HG03442 (cell line): ENCODE results near the gene SPAG16.
A peak's percentile ranks its signal among the peaks of the same experiment; 100 is the strongest.

ENCODE experiments used
- ATAC-seq: cut with Tn5 transposase; IDR thresholded peaks from one replicate; pipeline ENCODE4 v1.9.1; 2021; ENCODE audit warnings: mild to moderate bottlenecking, moderate library complexity; ENCODE audit not compliant: unreplicated experiment

Gene SPAG16

GRCh38 chr2:214130114-214130513 is 845.9 kb downstream of the SPAG16 start:
- ATAC-seq = no peak

- ATAC-seq = no peak
Observed at GRCh38 chr2:214135966-214136365, 851.7 kb downstream of the SPAG16 start.

GRCh38 chr2:214138779-214139178 is 854.5 kb downstream of the SPAG16 start:
- no peak for ATAC-seq

- ATAC-seq = no peak
Observed at GRCh38 chr2:214139630-214140284, 855.5 kb downstream of the SPAG16 start.

GRCh38 chr2:214156971-214157370 is 872.7 kb downstream of the SPAG16 start:
- peak; percentile 58 for ATAC-seq

- no peak for ATAC-seq
Observed at GRCh38 chr2:214158851-214159250, 874.6 kb downstream of the SPAG16 start.

- ATAC-seq = no peak
Observed at GRCh38 chr2:214169281-214169680, 885.0 kb downstream of the SPAG16 start.

GRCh38 chr2:214169736-214170135 is 885.5 kb downstream of the SPAG16 start:
- ATAC-seq = no peak

GRCh38 chr2:214174563-214174962 is 890.3 kb downstream of the SPAG16 start:
- no peak for ATAC-seq

GRCh38 chr2:214180071-214180470 is 895.8 kb downstream of the SPAG16 start:
- no peak for ATAC-seq

GRCh38 chr2:214180686-214181085 is 896.4 kb downstream of the SPAG16 start:
- no peak for ATAC-seq

- no peak for ATAC-seq
Observed at GRCh38 chr2:214184461-214184860, 900.2 kb downstream of the SPAG16 start.

- ATAC-seq = no peak
Observed at GRCh38 chr2:214185546-214185945, 901.3 kb downstream of the SPAG16 start.

GRCh38 chr2:214192711-214193110 is 908.4 kb downstream of the SPAG16 start:
- ATAC-seq = no peak

GRCh38 chr2:214193943-214194342 is 909.7 kb downstream of the SPAG16 start:
- no peak for ATAC-seq

GRCh38 chr2:214196260-214196659 is 912.0 kb downstream of the SPAG16 start:
- ATAC-seq = no peak

- ATAC-seq = no peak
Observed at GRCh38 chr2:214201892-214202291, 917.6 kb downstream of the SPAG16 start.

- no peak for ATAC-seq
Observed at GRCh38 chr2:214203214-214203613, 919.0 kb downstream of the SPAG16 start.

- ATAC-seq = no peak
Observed at GRCh38 chr2:214203744-214204289, 919.6 kb downstream of the SPAG16 start.

GRCh38 chr2:214215107-214215506 is 930.8 kb downstream of the SPAG16 start:
- ATAC-seq = no peak

GRCh38 chr2:214217136-214217535 is 932.9 kb downstream of the SPAG16 start:
- ATAC-seq = no peak

GRCh38 chr2:214217599-214217998 is 933.3 kb downstream of the SPAG16 start:
- ATAC-seq = no peak

GRCh38 chr2:214220251-214220650 is 936.0 kb downstream of the SPAG16 start:
- no peak for ATAC-seq
